CD4-positive, alpha-beta memory T cell (primary cell): ENCODE results near the gene DDHD1. TPM values are rescaled to one million over a fixed set of nuclear protein-coding genes. Genes with fewer than 3 reads are reported as not detected.

ENCODE experiments used
- CTCF ChIA-PET: fragments of 350-600 bp; sonication (Branson Sonifier 250); formaldehyde crosslinking; loops from one replicate; lab custom pipeline; 2021; ENCODE audit warnings: inconsistent platforms; ENCODE audit not compliant: partially characterized antibody; lab: Charles Lee
- POLR2A ChIA-PET: fragments of 350-600 bp; sonication (Branson Sonifier 250); formaldehyde crosslinking; loops from one replicate; lab custom pipeline; 2021; ENCODE audit not compliant: partially characterized antibody; lab: Charles Lee
- DNase-seq, 5 donors: peaks; one replicate each; pipeline versions ENCODE4 v3.0.0 to v3.0.0-alpha.2; 2020 to 2022; ENCODE audit warnings: mixed read lengths in 1 of 5
- H3K27ac ChIP-seq: one replicate; pipeline ENCODE4 v1.7.0; 2013; ENCODE audit warnings: low read depth, low read length
- H3K27me3 ChIP-seq: 2 replicates; pipeline ENCODE4 v1.7.0; 2013; ENCODE audit warnings: mild to moderate bottlenecking, low read length, moderate library complexity; ENCODE audit not compliant: insufficient read depth
- H3K36me3 ChIP-seq: 2 replicates; pipeline ENCODE4 v1.7.0; 2013; ENCODE audit warnings: mild to moderate bottlenecking, low read length, moderate library complexity; ENCODE audit not compliant: insufficient read depth
- H3K4me1 ChIP-seq: 2 replicates; pipeline ENCODE4 v1.7.0; 2013; ENCODE audit warnings: mild to moderate bottlenecking, low read length, moderate library complexity; ENCODE audit not compliant: insufficient read depth
- H3K4me3 ChIP-seq, 2 donors: one replicate each; pipeline ENCODE4 v1.7.0; 2013; ENCODE audit warnings: low read length in 2 of 2, mild to moderate bottlenecking in 1 of 2
- H3K9me3 ChIP-seq, 2 donors: one replicate each; pipeline ENCODE4 v1.7.0; 2013; ENCODE audit warnings: low read length in 2 of 2, control low read depth in 1 of 2; ENCODE audit not compliant: control insufficient read depth in 1 of 2
- H3K27ac Mint-ChIP-seq, 7 donors: one replicate each; pipeline ENCODE4 v1.8.0; 2020 to 2021; ENCODE audit warnings: mixed read lengths in 7 of 7, mild to moderate bottlenecking in 6 of 7, inconsistent platforms in 3 of 7, moderate library complexity in 3 of 7
- H3K27me3 Mint-ChIP-seq, 2 donors: one replicate each; pipeline ENCODE4 v1.8.0; 2020 to 2021; ENCODE audit warnings: mixed read lengths in 2 of 2
- H3K36me3 Mint-ChIP-seq, 2 donors: one replicate each; pipeline ENCODE4 v1.8.0; 2020 to 2021; ENCODE audit warnings: mixed read lengths in 2 of 2, inconsistent platforms in 1 of 2, mild to moderate bottlenecking in 1 of 2
- H3K4me1 Mint-ChIP-seq, 4 donors: one replicate each; pipeline ENCODE4 v1.8.0; 2020 to 2021; ENCODE audit warnings: mixed read lengths in 4 of 4, mild to moderate bottlenecking in 1 of 4
- H3K4me3 Mint-ChIP-seq, 8 donors: one replicate each; pipeline ENCODE4 v1.8.0; 2020 to 2021; ENCODE audit warnings: mixed read lengths in 8 of 8, mild to moderate bottlenecking in 7 of 8, moderate library complexity in 6 of 8, inconsistent platforms in 3 of 8
- H3K9me3 Mint-ChIP-seq, 8 donors: one replicate each; pipeline ENCODE4 v1.8.0; 2020 to 2021; ENCODE audit warnings: mixed read lengths in 8 of 8, mild to moderate bottlenecking in 5 of 8, inconsistent platforms in 3 of 8, moderate library complexity in 1 of 8
- intact Hi-C: fragments of 100-400 bp; cut with micrococcal nuclease; formaldehyde crosslinking; loops from one replicate; pipeline ENCODE4 v1.15.1; 2023
- polyA plus RNA-seq, 2 donors: library from polyadenylated mRNA; unstranded; fragments of 300-500 nt; fragmentation: Illumina TruSeq; gene quantifications; one replicate each; pipeline ENCODE4 v1.2.3, GENCODE V29; 2021
- total RNA-seq, 2 experiments: library from RNA; stranded (reverse); gene quantifications; one replicate each; pipeline ENCODE4 v1.2.3, GENCODE V29; 2021

Gene DDHD1
- total and polyA plus RNA-seq, 4 experiments from 2014 or later: 3.5 to 53.5 (median 28.3) TPM

- peaks cover 51 to 59% of the 10 kb centered on the region in 2 donors for H3K36me3 Mint-ChIP-seq
- intact Hi-C loops: no loop called here
- peak overlapping the region in 1 of 7 donors; percentile 74 for H3K27ac Mint-ChIP-seq
- DNase-seq: no peak
- no peak overlapping the region for H3K4me3 Mint-ChIP-seq
- H3K4me1 Mint-ChIP-seq: peaks cover 0 to 2% (median 0%) of the 10 kb centered on the region in 4 donors
- H3K9me3 ChIP-seq: no peaks in the 10 kb centered on the region
- no peak overlapping the region for H3K27ac ChIP-seq
- H3K27me3 Mint-ChIP-seq: no peaks in the 10 kb centered on the region
- CTCF ChIA-PET: interaction anchor here (0.7 to 1.2 kb wide), 2 partner anchors 19 to 23 kb away, joined by 3 read pairs; no protein-coding TSS in a partner anchor
- no peak overlapping the region for H3K4me3 ChIP-seq
- H3K27me3 ChIP-seq: no peaks in the 10 kb centered on the region
- POLR2A ChIA-PET: no interaction called here
- H3K9me3 Mint-ChIP-seq: peaks cover 0 to 2% (median 0%) of the 10 kb centered on the region in 8 donors
- no peaks in the 10 kb centered on the region for H3K4me1 ChIP-seq
- H3K36me3 ChIP-seq: peaks cover 14% of the 10 kb centered on the region
Observed at GRCh38 chr14:53035336-53036210, 117.5 kb downstream of the DDHD1 start.

- H3K4me3 ChIP-seq: no peak overlapping the region
- Mint-ChIP-seq H3K27ac (no peak overlapping the region), H3K27me3 (no peaks in the 10 kb centered on the region), H3K4me3 (no peak overlapping the region), H3K4me1 (peaks cover 0 to 2% (median 0%) of the 10 kb centered on the region in 4 donors), H3K9me3 (peaks cover 0 to 2% (median 0%) of the 10 kb centered on the region in 8 donors), H3K36me3 (peaks cover 48 to 59% of the 10 kb centered on the region in 2 donors)
- H3K9me3 ChIP-seq: no peaks in the 10 kb centered on the region
- peaks cover 8% of the 10 kb centered on the region for H3K36me3 ChIP-seq
- CTCF ChIA-PET: interaction anchor here (0.7 to 1.2 kb wide), 2 partner anchors 20 to 22 kb away, joined by 3 read pairs; no protein-coding TSS in a partner anchor
- no peaks in the 10 kb centered on the region for H3K27me3 ChIP-seq
- DNase-seq: no peak
- POLR2A ChIA-PET: no interaction called here
- no peaks in the 10 kb centered on the region for H3K4me1 ChIP-seq
- intact Hi-C loops: no loop called here
- no peak overlapping the region for H3K27ac ChIP-seq
Observed at GRCh38 chr14:53034688-53035230, 118.4 kb downstream of the DDHD1 start.

DNA sequence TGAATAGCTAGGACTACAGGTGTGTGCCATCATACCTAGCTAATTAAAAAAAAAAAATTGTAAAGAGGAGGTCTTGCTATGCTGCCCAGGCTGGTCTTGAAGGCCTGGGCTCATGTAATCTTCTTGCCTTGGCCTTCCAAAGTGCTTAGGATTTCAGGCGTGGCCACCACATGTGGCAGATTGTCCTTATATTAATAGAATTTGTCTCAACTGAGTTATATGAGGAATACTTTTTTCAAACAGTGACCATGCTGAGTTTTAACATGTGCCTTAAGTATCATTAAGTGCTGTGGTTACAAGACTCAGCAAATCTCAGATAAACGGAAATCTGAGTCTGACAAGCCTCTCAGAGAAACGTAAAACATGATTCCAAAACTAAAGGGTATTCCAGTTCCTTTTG lies 119.1 kb downstream of the DDHD1 start:
- Mint-ChIP-seq H3K4me1 (peaks cover 0 to 2% (median 0%) of the 10 kb centered on the region in 4 donors), H3K36me3 (peaks cover 43 to 52% of the 10 kb centered on the region in 2 donors), H3K4me3 (no peak overlapping the region), H3K27ac (no peak overlapping the region), H3K9me3 (peaks cover 0 to 5% (median 0%) of the 10 kb centered on the region in 8 donors), H3K27me3 (no peaks in the 10 kb centered on the region)
- no peak overlapping the region for H3K4me3 ChIP-seq
- peaks cover under 1% of the 10 kb centered on the region for H3K36me3 ChIP-seq
- DNase-seq: no peak
- POLR2A ChIA-PET: no interaction called here
- H3K27ac ChIP-seq: no peak overlapping the region
- H3K4me1 ChIP-seq: no peaks in the 10 kb centered on the region
- H3K27me3 ChIP-seq: no peaks in the 10 kb centered on the region
- intact Hi-C loops: no loop called here
- H3K9me3 ChIP-seq: no peaks in the 10 kb centered on the region
- CTCF ChIA-PET: no interaction called here

DNA sequence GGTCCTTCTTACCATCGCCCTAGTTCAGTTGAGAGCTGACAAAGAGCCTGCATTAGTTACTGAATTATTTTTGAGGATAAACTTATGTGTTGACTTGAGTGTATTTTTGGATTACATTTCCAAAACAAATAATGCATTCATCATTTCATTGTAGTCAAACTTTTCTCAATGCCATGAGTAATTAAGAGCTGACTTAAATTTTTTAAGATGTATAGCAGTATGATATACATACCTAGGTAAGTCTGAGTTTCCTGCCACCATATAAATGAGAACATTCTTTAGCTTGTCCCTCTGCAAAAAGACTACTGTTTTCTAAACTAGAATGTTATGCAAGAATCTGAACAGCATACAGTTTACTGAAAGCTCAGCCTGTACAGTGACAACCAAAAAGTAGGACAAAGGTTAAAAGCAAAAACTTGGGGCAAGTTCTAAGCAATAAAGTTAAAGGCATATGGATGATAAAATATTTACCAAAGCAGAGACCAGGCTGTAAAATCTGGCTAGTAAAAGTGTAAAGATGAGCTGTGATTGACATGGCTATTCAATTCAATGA lies 120.2 kb downstream of the DDHD1 start:
- ChIA-PET CTCF (interaction anchor here (1.5 kb wide), 1 partner anchor 12 kb away, joined by 3 read pairs; no protein-coding TSS in a partner anchor), POLR2A (no interaction called here)
- Histone ChIP-seq H3K4me1 (no peaks in the 10 kb centered on the region), H3K36me3 (no peaks in the 10 kb centered on the region), H3K4me3 (no peak overlapping the region), H3K9me3 (no peaks in the 10 kb centered on the region), H3K27me3 (no peaks in the 10 kb centered on the region), H3K27ac (no peak overlapping the region)
- intact Hi-C loops: no loop called here
- H3K27me3 Mint-ChIP-seq: no peaks in the 10 kb centered on the region
- DNase-seq: no peak
- H3K9me3 Mint-ChIP-seq: peaks cover 0 to 5% (median 0%) of the 10 kb centered on the region in 8 donors
- H3K4me1 Mint-ChIP-seq: peaks cover 1 to 5% (median 2%) of the 10 kb centered on the region in 4 donors
- H3K27ac Mint-ChIP-seq: no peak overlapping the region
- H3K36me3 Mint-ChIP-seq: peaks cover 32 to 41% of the 10 kb centered on the region in 2 donors
- no peak overlapping the region for H3K4me3 Mint-ChIP-seq

GRCh38 chr14:53032161-53032803 lies 120.8 kb downstream of the DDHD1 start:
- no peaks in the 10 kb centered on the region for H3K9me3 ChIP-seq
- no peak overlapping the region for H3K27ac ChIP-seq
- Mint-ChIP-seq H3K4me3 (no peak overlapping the region), H3K36me3 (peaks cover 26 to 35% of the 10 kb centered on the region in 2 donors), H3K27me3 (no peaks in the 10 kb centered on the region), H3K27ac (no peak overlapping the region), H3K4me1 (peaks cover 7 to 11% (median 8%) of the 10 kb centered on the region in 4 donors), H3K9me3 (peaks cover 0 to 5% (median 0%) of the 10 kb centered on the region in 8 donors)
- H3K4me3 ChIP-seq: no peak overlapping the region
- POLR2A ChIA-PET: no interaction called here
- intact Hi-C loops: no loop called here
- H3K4me1 ChIP-seq: peaks cover 5% of the 10 kb centered on the region
- no peaks in the 10 kb centered on the region for H3K27me3 ChIP-seq
- CTCF ChIA-PET: interaction anchor here (1.5 kb wide), 1 partner anchor 12 kb away, joined by 3 read pairs; no protein-coding TSS in a partner anchor
- H3K36me3 ChIP-seq: no peaks in the 10 kb centered on the region
- DNase-seq: no peak

GRCh38 chr14:53027562-53027961 lies 125.6 kb downstream of the DDHD1 start:
- POLR2A ChIA-PET: no interaction called here
- peak overlapping the region in 6 of 8 donors; percentile 16 to 50 (median 31) for H3K4me3 Mint-ChIP-seq
- peaks cover 6 to 13% of the 10 kb centered on the region in 2 donors for H3K36me3 Mint-ChIP-seq
- no peak for DNase-seq
- no peaks in the 10 kb centered on the region for H3K27me3 Mint-ChIP-seq
- Histone ChIP-seq H3K36me3 (no peaks in the 10 kb centered on the region), H3K4me1 (peaks cover 6% of the 10 kb centered on the region), H3K4me3 (no peak overlapping the region), H3K27ac (no peak overlapping the region), H3K9me3 (no peaks in the 10 kb centered on the region), H3K27me3 (no peaks in the 10 kb centered on the region)
- H3K9me3 Mint-ChIP-seq: peaks cover 0 to 5% (median 0%) of the 10 kb centered on the region in 8 donors
- peaks cover 9 to 15% (median 10%) of the 10 kb centered on the region in 4 donors for H3K4me1 Mint-ChIP-seq
- no peak overlapping the region for H3K27ac Mint-ChIP-seq
- CTCF ChIA-PET: no interaction called here
- intact Hi-C loops: no loop called here
